ENCODE results near the gene RHBDF1. TPM values are rescaled to one million over a fixed set of nuclear protein-coding genes. Genes with fewer than 3 reads are reported as not detected.
A peak's percentile ranks its signal among the peaks of the same experiment; 100 is the strongest.

Gene RHBDF1
- total and polyA plus RNA-seq, 2 of the 13 experiments (the other 11 are each of a cell fraction or from before 2014, with no cell fraction given): 5.4 to 26.9 TPM

DNA sequence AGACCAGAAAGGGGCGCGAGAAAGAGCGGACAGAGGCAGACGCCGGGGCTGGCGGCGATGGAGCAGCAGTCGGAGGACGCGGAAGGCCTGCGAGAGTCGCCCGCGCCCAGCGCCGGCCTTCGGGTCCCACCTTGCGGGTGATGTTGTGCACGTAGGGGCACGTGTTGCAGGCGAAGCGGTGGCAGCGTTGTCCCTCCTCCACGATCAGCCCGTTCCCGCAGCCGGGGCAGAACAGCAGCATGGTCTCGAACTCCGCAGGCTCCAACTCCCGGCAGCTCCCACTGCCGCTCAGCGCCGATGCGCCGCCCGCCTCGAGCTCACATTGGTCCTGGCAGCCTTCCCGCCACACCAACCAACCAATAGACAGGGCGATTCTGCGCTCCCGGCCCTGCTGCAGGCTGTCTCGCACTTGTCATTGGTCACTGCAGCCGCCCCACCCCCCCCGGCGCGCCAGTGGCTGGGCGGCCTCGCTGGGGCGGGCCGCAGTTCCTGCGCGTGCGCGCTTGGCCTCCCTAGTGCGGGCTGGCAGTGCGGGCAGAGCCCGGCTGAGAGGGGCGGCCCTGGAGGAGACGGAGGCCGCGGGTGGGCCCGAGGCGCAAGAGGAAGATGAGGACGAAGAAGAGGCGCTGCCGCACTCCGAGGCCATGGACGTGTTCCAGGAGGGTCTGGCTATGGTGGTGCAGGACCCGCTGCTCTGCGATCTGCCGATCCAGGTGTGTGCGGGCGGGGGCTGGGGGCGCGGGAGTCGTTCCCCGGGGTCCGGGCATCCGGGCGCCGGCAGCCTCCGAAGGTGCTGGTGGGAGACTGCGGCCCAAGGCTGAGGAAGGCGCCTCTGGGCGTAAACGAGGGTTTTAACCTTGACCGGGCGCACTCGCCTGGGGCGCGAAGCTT is 18.8 kb downstream of the RHBDF1 start, which contains the start of the genes POLR3K and SNRNP25 (continued):
- TF ChIP-seq, protein P1, sequence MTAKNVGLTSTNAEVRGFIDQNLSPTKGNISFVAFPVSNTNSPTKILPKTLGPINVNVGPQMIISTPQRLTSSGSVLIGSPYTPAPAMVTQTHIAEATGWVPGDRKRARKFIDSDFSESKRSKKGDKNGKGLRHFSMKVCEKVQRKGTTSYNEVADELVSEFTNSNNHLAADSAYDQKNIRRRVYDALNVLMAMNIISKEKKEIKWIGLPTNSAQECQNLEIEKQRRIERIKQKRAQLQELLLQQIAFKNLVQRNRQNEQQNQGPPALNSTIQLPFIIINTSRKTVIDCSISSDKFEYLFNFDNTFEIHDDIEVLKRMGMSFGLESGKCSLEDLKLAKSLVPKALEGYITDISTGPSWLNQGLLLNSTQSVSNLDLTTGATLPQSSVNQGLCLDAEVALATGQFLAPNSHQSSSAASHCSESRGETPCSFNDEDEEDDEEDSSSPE (CRISPR knock-in tag; IDR thresholded peaks at IDR 0.05): peak; percentile 98
- TF ChIP-seq ATAD3A (CRISPR knock-in tag; IDR thresholded peaks at IDR 0.05) (no peak), ZNF552 (CRISPR knock-in tag; IDR thresholded peaks at IDR 0.05; ENCODE audit: borderline replicate concordance) (no peak; the same call in 1 of the 2 replicates), ZNF430 (CRISPR knock-in tag; IDR thresholded peaks at IDR 0.05) (0 out of 2 replicates have a peak, but pooled peaks have one; percentile 35), SOX6 (IDR thresholded peaks at IDR 0.05) (no peak), SOX6 (CRISPR knock-in tag; IDR thresholded peaks at IDR 0.05) (no peak), ZNF263 (CRISPR knock-in tag; IDR thresholded peaks at IDR 0.05) (peak; percentile 48; the same call in 1 of the 2 replicates), PITX1 (CRISPR knock-in tag; IDR thresholded peaks at IDR 0.05) (no peak), SCMH1 (CRISPR knock-in tag; IDR thresholded peaks at IDR 0.05; ENCODE audit: borderline replicate concordance) (no peak), BRD4 (CRISPR knock-in tag; IDR thresholded peaks at IDR 0.05) (0 out of 2 replicates have a peak, but pooled peaks have one; percentile 1), ZNF790 (CRISPR knock-in tag; IDR thresholded peaks at IDR 0.05; ENCODE audit: borderline replicate concordance) (peak; percentile 54; the same call in 1 of the 2 replicates), ZNF781 (CRISPR knock-in tag; IDR thresholded peaks at IDR 0.05; ENCODE audit: borderline replicate concordance, not compliant biosample characterization) (peak; percentile 74), STAG1 (CRISPR knock-in tag; IDR thresholded peaks at IDR 0.05) (no peak), ZNF251 (CRISPR knock-in tag; IDR thresholded peaks at IDR 0.05) (0 out of 2 replicates have a peak, but pooled peaks have one; percentile 82), ZZZ3 (CRISPR knock-in tag; IDR thresholded peaks at IDR 0.05; ENCODE audit: borderline replicate concordance) (0 out of 2 replicates have a peak, but pooled peaks have one; percentile 8), ZNF333 (CRISPR knock-in tag; IDR thresholded peaks at IDR 0.05; ENCODE audit: borderline replicate concordance) (peak; percentile 69; the same call in 1 of the 2 replicates), ZNF589 (CRISPR knock-in tag; conservative IDR thresholded peaks at IDR 0.05) (no peak)
- TF ChIP-seq, protein P2, sequence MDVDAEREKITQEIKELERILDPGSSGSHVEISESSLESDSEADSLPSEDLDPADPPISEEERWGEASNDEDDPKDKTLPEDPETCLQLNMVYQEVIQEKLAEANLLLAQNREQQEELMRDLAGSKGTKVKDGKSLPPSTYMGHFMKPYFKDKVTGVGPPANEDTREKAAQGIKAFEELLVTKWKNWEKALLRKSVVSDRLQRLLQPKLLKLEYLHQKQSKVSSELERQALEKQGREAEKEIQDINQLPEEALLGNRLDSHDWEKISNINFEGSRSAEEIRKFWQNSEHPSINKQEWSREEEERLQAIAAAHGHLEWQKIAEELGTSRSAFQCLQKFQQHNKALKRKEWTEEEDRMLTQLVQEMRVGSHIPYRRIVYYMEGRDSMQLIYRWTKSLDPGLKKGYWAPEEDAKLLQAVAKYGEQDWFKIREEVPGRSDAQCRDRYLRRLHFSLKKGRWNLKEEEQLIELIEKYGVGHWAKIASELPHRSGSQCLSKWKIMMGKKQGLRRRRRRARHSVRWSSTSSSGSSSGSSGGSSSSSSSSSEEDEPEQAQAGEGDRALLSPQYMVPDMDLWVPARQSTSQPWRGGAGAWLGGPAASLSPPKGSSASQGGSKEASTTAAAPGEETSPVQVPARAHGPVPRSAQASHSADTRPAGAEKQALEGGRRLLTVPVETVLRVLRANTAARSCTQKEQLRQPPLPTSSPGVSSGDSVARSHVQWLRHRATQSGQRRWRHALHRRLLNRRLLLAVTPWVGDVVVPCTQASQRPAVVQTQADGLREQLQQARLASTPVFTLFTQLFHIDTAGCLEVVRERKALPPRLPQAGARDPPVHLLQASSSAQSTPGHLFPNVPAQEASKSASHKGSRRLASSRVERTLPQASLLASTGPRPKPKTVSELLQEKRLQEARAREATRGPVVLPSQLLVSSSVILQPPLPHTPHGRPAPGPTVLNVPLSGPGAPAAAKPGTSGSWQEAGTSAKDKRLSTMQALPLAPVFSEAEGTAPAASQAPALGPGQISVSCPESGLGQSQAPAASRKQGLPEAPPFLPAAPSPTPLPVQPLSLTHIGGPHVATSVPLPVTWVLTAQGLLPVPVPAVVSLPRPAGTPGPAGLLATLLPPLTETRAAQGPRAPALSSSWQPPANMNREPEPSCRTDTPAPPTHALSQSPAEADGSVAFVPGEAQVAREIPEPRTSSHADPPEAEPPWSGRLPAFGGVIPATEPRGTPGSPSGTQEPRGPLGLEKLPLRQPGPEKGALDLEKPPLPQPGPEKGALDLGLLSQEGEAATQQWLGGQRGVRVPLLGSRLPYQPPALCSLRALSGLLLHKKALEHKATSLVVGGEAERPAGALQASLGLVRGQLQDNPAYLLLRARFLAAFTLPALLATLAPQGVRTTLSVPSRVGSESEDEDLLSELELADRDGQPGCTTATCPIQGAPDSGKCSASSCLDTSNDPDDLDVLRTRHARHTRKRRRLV (CRISPR knock-in tag; IDR thresholded peaks at IDR 0.05): no peak
- TF ChIP-seq, protein P3, sequence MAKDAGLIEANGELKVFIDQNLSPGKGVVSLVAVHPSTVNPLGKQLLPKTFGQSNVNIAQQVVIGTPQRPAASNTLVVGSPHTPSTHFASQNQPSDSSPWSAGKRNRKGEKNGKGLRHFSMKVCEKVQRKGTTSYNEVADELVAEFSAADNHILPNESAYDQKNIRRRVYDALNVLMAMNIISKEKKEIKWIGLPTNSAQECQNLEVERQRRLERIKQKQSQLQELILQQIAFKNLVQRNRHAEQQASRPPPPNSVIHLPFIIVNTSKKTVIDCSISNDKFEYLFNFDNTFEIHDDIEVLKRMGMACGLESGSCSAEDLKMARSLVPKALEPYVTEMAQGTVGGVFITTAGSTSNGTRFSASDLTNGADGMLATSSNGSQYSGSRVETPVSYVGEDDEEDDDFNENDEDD (CRISPR knock-in tag; IDR thresholded peaks at IDR 0.05; ENCODE audit: borderline replicate concordance): peak; percentile 97
- TF ChIP-seq, protein P4, sequence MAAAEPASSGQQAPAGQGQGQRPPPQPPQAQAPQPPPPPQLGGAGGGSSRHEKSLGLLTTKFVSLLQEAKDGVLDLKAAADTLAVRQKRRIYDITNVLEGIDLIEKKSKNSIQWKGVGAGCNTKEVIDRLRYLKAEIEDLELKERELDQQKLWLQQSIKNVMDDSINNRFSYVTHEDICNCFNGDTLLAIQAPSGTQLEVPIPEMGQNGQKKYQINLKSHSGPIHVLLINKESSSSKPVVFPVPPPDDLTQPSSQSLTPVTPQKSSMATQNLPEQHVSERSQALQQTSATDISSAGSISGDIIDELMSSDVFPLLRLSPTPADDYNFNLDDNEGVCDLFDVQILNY (CRISPR knock-in tag; conservative IDR thresholded peaks at IDR 0.05): peak; percentile 81; the same call in 1 of the 2 replicates

Measured in HepG2 (cell line).